Keratinocyte (primary cell): Measurements from ENCODE around the gene STRBP. TPM values are rescaled to one million over a fixed set of nuclear protein-coding genes. Genes with fewer than 3 reads are reported as not detected.

Experiments used
- DNase-seq: peaks from one replicate; pipeline ENCODE4 v3.0.0-alpha.2; 2011; ENCODE audit warnings: low read depth, missing footprints, low spot score
- FAIRE-seq: peaks from 2 replicates; lab custom pipeline; 2011; peaks lifted over from hg19 to GRCh38; lab: Jason Lieb, UNC
- H2AFZ ChIP-seq: 2 replicates; pipeline ENCODE4 v1.6.0; 2012; ENCODE audit warnings: low read length, control low read depth, inconsistent platforms; ENCODE audit not compliant: control insufficient read depth
- H3K27ac ChIP-seq: 2 replicates; pipeline ENCODE4 v1.5.1; 2011; ENCODE audit warnings: low read length; ENCODE audit not compliant: control insufficient read depth, insufficient read depth
- H3K27me3 ChIP-seq: 3 replicates; pipeline ENCODE4 v1.6.0; 2011; ENCODE audit warnings: low read length; ENCODE audit not compliant: control insufficient read depth, insufficient read depth; ENCODE audit errors: extremely low read depth
- H3K36me3 ChIP-seq, 2 experiments: 2 replicates in 1 of 2; 3 replicates in 1 of 2; pipeline ENCODE4 v1.5.1; 2011; ENCODE audit warnings: low read length in 2 of 2, mild to moderate bottlenecking in 1 of 2; ENCODE audit not compliant: control insufficient read depth in 2 of 2, insufficient read depth in 2 of 2; ENCODE audit errors: extremely low read depth in 1 of 2
- H3K4me1 ChIP-seq: 3 replicates; pipeline ENCODE4 v1.5.1; 2011; ENCODE audit warnings: low read length; ENCODE audit not compliant: control insufficient read depth, insufficient read depth; ENCODE audit errors: extremely low read depth
- H3K4me2 ChIP-seq: 3 replicates; pipeline ENCODE4 v1.6.0; 2011; ENCODE audit warnings: low read depth, low read length; ENCODE audit not compliant: control insufficient read depth, insufficient read depth; ENCODE audit errors: extremely low read depth
- H3K4me3 ChIP-seq, 3 experiments: fragments of 200-600 bp in 1 of 3; sonication (generic) in 1 of 3; 2 replicates in 2 of 3; 3 replicates in 1 of 3; pipeline ENCODE4 v1.5.1; 2011 to 2016; ENCODE audit warnings: low read length in 3 of 3, mild to moderate bottlenecking in 3 of 3, control low read depth in 2 of 3, inconsistent platforms in 1 of 3, low read depth in 1 of 3, mixed read lengths in 1 of 3, mixed run types in 1 of 3, moderate library complexity in 1 of 3; ENCODE audit not compliant: control insufficient read depth in 2 of 3, insufficient read depth in 2 of 3; ENCODE audit errors: extremely low read depth in 1 of 3
- H3K79me2 ChIP-seq: 2 replicates; pipeline ENCODE4 v1.6.0; 2012; ENCODE audit warnings: low read length; ENCODE audit not compliant: control insufficient read depth, insufficient read depth
- H3K9ac ChIP-seq: 3 replicates; pipeline ENCODE4 v1.6.0; 2011; ENCODE audit warnings: low read length; ENCODE audit not compliant: control insufficient read depth, insufficient read depth; ENCODE audit errors: extremely low read depth
- H3K9me1 ChIP-seq: 3 replicates; pipeline ENCODE4 v1.6.0; 2011; ENCODE audit warnings: low read length; ENCODE audit not compliant: control insufficient read depth, insufficient read depth; ENCODE audit errors: extremely low read depth
- H3K9me3 ChIP-seq: 2 replicates; pipeline ENCODE4 v1.5.1; 2012; ENCODE audit warnings: low read depth, low read length; ENCODE audit not compliant: control insufficient read depth
- H4K20me1 ChIP-seq: 3 replicates; pipeline ENCODE4 v1.6.0; 2011; ENCODE audit warnings: low read length; ENCODE audit not compliant: control insufficient read depth, insufficient read depth; ENCODE audit errors: extremely low read depth
- EZH2 ChIP-seq: IDR thresholded peaks from one replicate; pipeline ENCODE4 v1.6.1; 2012; ENCODE audit warnings: inconsistent platforms, mild to moderate bottlenecking, low read length, moderate library complexity
- dilution Hi-C: fragments of 300-500 bp; cut with MboI; formaldehyde crosslinking; loops from one replicate; pipeline ENCODE4 v1.7.0; 2020; ENCODE audit warnings: low sequenced_read_pairs; ENCODE audit not compliant: extremely low pct_ligation_motif_present
- polyA plus RNA-seq, 5 experiments: library from polyadenylated mRNA; depleted of rRNA in 3 of 5; stranded (reverse) in 3 of 5; stranded (forward) in 1 of 5; unstranded in 1 of 5; fragments of >200 nt; gene quantifications; 1 replicate in 1 of 5; 2 replicates in 3 of 5; 3 replicates in 1 of 5; pipeline versions ENCODE4 v1.2.1 to v1.2.3, GENCODE V29; 2011 to 2012; ENCODE audit warnings: missing spikeins in 2 of 5, low read depth in 1 of 5, low replicate concordance in 1 of 5
- TF ChIP-seq, protein P1 (sequence below), 3 experiments: IDR thresholded peaks in 1 of 3; conservative IDR thresholded peaks in 1 of 3; optimal IDR thresholded peaks in 1 of 3; 2 replicates in 2 of 3; 3 replicates in 1 of 3; pipeline versions ENCODE3 to v1.5.1; 2011; ENCODE audit warnings: low read length in 3 of 3, mild to moderate bottlenecking in 3 of 3, moderate library complexity in 2 of 3, control low read depth in 1 of 3, inconsistent platforms in 1 of 3; ENCODE audit not compliant: insufficient read depth in 2 of 3; ENCODE audit errors: extremely low read depth in 1 of 3

The STRBP gene
- polyA plus RNA-seq, 1 donor (not counting 4 experiments of a cell fraction or from before 2014, with no cell fraction given): 11.3 TPM

DNA sequence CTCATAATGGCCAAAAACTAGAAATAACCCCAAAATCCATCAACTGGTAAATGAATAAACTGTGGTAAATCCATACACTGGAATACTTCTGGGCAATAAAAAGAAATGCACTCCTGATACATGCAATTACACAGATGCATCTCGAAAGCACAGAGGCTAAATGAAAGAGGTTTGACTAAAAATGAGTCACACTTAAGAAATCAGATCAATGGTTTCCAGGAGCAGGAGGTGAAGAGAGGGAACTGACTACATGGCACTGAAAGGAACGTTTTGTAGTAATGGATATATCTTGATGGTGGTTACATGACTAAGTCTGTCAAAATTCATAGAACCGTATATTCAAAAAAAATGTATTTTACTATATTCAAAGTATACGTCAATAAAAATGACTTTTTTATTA lies 42.4 kb downstream of the STRBP start:
- Histone ChIP-seq H3K27ac (no peak overlapping the region), H2AFZ (no peak overlapping the region), H3K9me3 (no peaks in the 10 kb centered on the region), H3K27me3 (no peaks in the 10 kb centered on the region), H3K4me3 (no peak overlapping the region), H3K9ac (no peak overlapping the region), H3K4me1 (peaks cover 11% of the 10 kb centered on the region), H3K36me3 (no peaks in the 10 kb centered on the region), H4K20me1 (no peaks in the 10 kb centered on the region), H3K9me1 (no peaks in the 10 kb centered on the region), H3K4me2 (no peak overlapping the region), H3K79me2 (no peaks in the 10 kb centered on the region)
- DNase-seq (peak; percentile 5), FAIRE-seq (no peak)
- TF ChIP-seq, protein P1, sequence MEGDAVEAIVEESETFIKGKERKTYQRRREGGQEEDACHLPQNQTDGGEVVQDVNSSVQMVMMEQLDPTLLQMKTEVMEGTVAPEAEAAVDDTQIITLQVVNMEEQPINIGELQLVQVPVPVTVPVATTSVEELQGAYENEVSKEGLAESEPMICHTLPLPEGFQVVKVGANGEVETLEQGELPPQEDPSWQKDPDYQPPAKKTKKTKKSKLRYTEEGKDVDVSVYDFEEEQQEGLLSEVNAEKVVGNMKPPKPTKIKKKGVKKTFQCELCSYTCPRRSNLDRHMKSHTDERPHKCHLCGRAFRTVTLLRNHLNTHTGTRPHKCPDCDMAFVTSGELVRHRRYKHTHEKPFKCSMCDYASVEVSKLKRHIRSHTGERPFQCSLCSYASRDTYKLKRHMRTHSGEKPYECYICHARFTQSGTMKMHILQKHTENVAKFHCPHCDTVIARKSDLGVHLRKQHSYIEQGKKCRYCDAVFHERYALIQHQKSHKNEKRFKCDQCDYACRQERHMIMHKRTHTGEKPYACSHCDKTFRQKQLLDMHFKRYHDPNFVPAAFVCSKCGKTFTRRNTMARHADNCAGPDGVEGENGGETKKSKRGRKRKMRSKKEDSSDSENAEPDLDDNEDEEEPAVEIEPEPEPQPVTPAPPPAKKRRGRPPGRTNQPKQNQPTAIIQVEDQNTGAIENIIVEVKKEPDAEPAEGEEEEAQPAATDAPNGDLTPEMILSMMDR (optimal IDR thresholded peaks at IDR 0.05 in 1 of 3, IDR thresholded peaks at IDR 0.05 in 1 of 3, conservative IDR thresholded peaks at IDR 0.05 in 1 of 3; ENCODE audit: extremely low read depth in 1 of 3, insufficient read depth in 2 of 3, low read length in 3 of 3): no peak
- TF ChIP-seq EZH2: no peak
- dilution Hi-C loops: no loop called here

DNA sequence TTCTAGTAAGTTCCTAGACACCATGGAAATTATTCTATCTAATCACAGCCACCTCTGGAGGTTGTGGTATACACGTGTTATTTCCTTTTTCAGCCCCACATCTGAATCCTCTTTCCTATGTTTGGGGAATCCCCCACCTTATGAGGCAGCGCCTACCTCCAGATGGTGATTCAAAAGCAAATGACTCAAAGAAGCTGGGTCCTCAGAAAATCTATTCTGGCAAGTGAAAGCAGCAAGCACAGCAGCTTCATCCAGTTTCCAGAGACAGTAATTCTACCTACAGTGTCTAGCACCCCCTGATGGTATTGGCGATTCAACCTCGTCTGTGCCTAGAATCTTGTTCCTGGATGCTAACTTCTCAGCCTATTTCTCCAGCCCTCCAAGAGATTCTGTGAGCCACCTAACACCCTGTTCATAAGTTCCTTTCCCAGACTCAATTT lies 43.0 kb downstream of the STRBP start:
- TF ChIP-seq, protein P1 (optimal IDR thresholded peaks at IDR 0.05 in 1 of 3, IDR thresholded peaks at IDR 0.05 in 1 of 3, conservative IDR thresholded peaks at IDR 0.05 in 1 of 3; ENCODE audit: extremely low read depth in 1 of 3, insufficient read depth in 2 of 3, low read length in 3 of 3): peak; percentile 66 to 77 (median 74)
- TF ChIP-seq EZH2: no peak
- DNase-seq (peak; percentile 30), FAIRE-seq (peak; percentile 34)
- Histone ChIP-seq H3K36me3 (no peaks in the 10 kb centered on the region), H3K27me3 (no peaks in the 10 kb centered on the region), H3K4me3 (no peak overlapping the region), H3K9me3 (no peaks in the 10 kb centered on the region), H3K79me2 (no peaks in the 10 kb centered on the region), H3K9ac (peak overlapping the region; percentile 23), H3K27ac (peak overlapping the region; percentile 50), H4K20me1 (no peaks in the 10 kb centered on the region), H2AFZ (no peak overlapping the region), H3K4me2 (peak overlapping the region; percentile 0), H3K9me1 (no peaks in the 10 kb centered on the region), H3K4me1 (peaks cover 11% of the 10 kb centered on the region)
- dilution Hi-C loops: no loop called here
